Measurements from ENCODE around the gene IGSF3. TPM values are rescaled to one million over a fixed set of nuclear protein-coding genes. Genes with fewer than 3 reads are reported as not detected.

IGSF3 gene
- total and polyA plus RNA-seq, 10 of the 15 experiments (the other 5 are each of a cell fraction or from before 2014, with no cell fraction given) = 1.4 to 18.0 (median 9.6) TPM

DNA sequence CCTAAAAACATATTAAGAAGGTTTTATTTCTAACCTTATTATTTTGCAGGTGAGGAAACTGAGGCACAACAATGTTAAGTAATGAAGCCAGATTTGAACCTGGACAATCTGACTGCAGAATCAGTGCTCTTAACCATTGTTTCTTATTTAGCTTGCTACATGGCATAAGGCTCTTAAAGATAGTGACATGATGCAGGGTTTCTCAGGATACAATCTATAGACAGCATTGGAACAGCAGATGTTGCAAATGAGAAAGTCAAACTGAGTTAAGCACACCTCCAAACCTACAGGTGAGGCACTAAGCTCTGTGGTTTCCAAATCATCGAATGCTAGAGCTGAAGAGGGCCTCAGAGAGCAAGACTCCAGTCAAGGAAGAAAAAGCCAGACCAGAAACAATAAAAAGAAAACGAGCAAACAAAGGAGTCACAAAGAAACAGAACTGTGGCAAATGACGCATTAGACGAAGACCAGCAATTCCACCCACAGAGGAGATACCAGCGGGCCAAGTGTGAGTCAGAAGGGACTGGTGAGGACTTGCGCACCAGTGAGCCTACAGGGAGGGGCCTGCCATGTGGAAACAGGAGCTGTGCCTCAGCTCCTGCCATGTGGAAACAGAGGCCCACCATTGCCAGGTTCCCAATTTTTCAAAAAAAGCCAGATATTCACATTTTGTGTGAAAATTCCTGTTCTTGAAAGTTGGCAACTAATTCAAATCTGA lies 111.1 kb downstream of the IGSF3 start (continued):
- TF ChIP-seq CEBPZ (IDR thresholded peaks at IDR 0.05; ENCODE audit: low read depth, low read length) (no peak), CHD1 (IDR thresholded peaks at IDR 0.05; ENCODE audit: low read depth, low read length) (no peak), MXI1 (IDR thresholded peaks at IDR 0.05; ENCODE audit: low read depth, low read length) (peak; percentile 73), ZNF622 (IDR thresholded peaks at IDR 0.05) (no peak), MLLT1 (IDR thresholded peaks at IDR 0.05) (peak; percentile 91), BRCA1 (IDR thresholded peaks at IDR 0.05; ENCODE audit: low read depth, low read length) (no peak), IKZF2 (IDR thresholded peaks at IDR 0.05) (peak; percentile 86 to 94), POU2F2 (IDR thresholded peaks at IDR 0.05; ENCODE audit: borderline replicate concordance, low read depth, low read length) (peak; percentile 72; the same call in 1 of the 3 replicates), USF2 (IDR thresholded peaks at IDR 0.05; ENCODE audit: borderline replicate concordance, low read depth, low read length) (no peak), TBL1XR1 (IDR thresholded peaks at IDR 0.05; ENCODE audit: low read depth, low read length) (peak; percentile 79), CREM (IDR thresholded peaks at IDR 0.05; ENCODE audit: low read depth) (peak; percentile 95), PKNOX1 (IDR thresholded peaks at IDR 0.05) (peak; percentile 15; the same call in 1 of the 2 replicates), PAX8 (IDR thresholded peaks at IDR 0.05) (no peak), CBFB (IDR thresholded peaks at IDR 0.05; ENCODE audit: low read depth) (no peak; the same call in 1 of the 2 replicates), SP1 (IDR thresholded peaks at IDR 0.05; ENCODE audit: low read depth, low read length) (no peak), FOS (IDR thresholded peaks at IDR 0.05; ENCODE audit: borderline replicate concordance, extremely low read depth, insufficient read length) (no peak), HDAC6 (IDR thresholded peaks at IDR 0.05; ENCODE audit: unreplicated experiment) (no peak), SUZ12 (IDR thresholded peaks at IDR 0.05; ENCODE audit: unreplicated experiment) (no peak), FOXK2 (IDR thresholded peaks at IDR 0.05) (no peak), MAX (IDR thresholded peaks at IDR 0.05; ENCODE audit: low read depth, low read length) (peak; percentile 86), DPF2 (IDR thresholded peaks at IDR 0.05) (peak; percentile 76)
- TF ChIP-seq, protein P1, sequence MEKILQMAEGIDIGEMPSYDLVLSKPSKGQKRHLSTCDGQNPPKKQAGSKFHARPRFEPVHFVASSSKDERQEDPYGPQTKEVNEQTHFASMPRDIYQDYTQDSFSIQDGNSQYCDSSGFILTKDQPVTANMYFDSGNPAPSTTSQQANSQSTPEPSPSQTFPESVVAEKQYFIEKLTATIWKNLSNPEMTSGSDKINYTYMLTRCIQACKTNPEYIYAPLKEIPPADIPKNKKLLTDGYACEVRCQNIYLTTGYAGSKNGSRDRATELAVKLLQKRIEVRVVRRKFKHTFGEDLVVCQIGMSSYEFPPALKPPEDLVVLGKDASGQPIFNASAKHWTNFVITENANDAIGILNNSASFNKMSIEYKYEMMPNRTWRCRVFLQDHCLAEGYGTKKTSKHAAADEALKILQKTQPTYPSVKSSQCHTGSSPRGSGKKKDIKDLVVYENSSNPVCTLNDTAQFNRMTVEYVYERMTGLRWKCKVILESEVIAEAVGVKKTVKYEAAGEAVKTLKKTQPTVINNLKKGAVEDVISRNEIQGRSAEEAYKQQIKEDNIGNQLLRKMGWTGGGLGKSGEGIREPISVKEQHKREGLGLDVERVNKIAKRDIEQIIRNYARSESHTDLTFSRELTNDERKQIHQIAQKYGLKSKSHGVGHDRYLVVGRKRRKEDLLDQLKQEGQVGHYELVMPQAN (conservative IDR thresholded peaks at IDR 0.05) = no peak
